GM21737 (cell line): ENCODE measurements around the gene HERC2.
A peak's percentile ranks its signal among the peaks of the same experiment; 100 is the strongest.

Source experiments
- ATAC-seq: cut with Tn5 transposase; IDR thresholded peaks from one replicate; pipeline ENCODE4 v1.9.1; 2021; ENCODE audit warnings: mild to moderate bottlenecking, moderate library complexity; ENCODE audit not compliant: unreplicated experiment

HERC2 gene

DNA sequence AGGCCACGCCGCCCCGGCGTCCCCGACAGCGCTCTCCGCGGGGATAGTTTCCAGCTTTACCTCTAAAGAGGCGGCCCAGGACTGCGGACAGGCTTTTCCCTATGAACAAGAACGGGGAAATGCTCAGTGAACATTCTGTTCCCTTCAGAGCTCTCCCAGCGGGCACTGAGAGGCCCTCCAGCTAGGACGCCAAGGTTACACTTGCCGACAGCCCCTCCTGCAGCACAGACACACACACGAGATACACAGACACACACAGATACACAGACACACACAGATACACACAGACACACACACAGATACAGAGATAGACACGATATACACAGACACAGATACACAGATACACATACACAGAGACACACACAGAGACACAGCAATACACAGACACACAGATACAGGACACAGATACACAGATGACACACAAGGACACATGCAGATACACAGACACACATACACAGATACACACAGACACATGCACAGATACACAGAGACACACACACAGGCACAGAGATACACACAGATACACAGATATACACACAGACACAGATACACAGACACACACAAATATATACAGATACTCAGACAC lies 222.3 kb downstream of the HERC2 start:
- ATAC-seq, result no peak

DNA sequence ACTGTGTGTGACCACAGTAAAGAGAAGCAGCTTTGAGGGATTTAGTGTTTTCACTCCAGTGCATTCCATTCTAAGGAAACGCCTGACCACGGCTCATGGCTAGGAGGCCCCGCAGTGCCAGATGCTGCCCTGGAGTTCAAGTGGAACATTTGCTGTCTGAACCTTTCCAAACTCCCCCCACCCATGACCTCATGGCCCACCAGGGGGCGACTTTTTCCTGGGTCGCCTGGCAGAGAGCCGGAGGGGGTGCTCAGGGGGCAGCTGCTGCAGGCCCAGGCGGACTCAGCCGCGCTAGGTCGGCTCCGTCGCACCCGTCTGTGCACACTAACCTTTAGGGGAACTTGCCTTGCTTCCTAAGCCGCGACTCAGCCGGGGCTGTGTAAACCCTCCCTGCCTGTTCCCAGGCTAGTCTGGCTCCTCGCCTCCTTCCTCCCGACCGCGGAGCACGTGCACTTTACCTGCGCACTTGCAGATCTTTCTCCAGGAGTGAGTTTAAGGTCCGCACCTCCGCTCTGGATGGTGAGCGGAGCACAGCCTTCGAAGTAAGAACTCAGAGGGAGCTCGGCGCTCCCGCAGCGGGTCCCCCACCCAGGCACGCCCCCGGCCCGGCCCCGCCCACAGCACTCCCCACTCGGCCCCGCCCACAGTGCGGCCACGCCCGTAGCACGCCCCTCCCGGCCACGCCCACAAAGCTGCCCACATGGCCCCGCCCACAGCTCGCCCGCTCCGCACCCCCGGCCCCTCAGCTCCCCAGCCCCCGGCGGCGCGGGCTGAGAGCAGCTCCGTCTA lies 223.0 kb downstream of the HERC2 start, which contains the start of gene OCA2:
Gene OCA2 (minus strand): TSS at position 550 of the 789 bp plus-strand sequence. CDS start 17,441 bp downstream, outside the sequence.
- no peak for ATAC-seq

DNA sequence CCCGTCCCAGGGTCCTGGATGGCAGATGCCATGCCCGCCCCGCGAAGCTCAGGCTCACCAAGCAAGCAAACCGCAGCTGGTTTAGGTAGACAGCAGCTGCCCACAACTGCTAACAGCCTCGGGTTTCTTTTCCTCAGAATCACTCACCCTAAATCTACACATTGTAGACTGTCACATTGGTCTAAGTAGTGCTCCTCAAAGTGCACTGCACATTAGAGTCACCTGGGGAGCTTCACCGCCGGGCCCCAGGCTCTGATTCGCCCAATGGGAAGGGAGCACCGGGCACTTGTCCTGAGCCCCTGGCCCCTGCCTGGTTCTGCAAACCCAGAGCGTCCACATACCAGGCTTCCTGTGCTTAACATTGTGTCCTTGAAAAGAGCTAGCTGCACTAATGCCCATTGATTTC lies 223.6 kb downstream of the HERC2 start:
- ATAC-seq, result no peak

DNA sequence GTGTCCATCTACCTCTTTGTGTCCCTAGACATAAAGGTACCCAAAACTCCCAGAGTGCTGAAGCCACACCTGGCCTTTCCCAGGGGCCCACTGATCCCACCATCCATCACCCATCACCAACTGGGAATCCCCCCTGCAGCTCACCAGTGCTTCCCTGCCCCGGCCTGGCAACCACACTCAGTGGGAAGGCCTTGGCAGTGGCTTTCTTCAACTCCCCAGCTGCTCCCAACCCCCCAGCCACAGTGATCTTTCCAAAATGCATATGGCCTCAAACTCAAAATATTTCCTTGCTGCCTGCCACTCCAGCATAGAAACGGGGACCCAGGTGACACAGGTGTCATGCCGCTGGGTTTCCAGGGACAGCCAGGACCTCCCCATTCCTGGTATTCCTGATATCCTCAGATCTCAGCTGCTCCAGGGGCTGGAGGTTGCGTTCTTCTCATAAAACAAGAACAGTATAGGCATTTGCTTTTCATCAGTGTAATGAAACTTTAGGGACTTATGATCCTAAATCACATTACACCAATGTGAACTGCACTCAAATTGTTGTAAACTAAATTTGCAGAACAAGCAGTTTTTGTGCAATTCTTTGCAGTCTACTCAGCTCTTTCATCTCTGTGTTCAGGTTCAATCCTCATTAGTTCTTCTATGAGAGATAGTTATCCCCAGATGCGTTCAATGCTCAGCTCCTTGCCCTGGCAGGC lies 224.2 kb downstream of the HERC2 start:
- ATAC-seq, result no peak

DNA sequence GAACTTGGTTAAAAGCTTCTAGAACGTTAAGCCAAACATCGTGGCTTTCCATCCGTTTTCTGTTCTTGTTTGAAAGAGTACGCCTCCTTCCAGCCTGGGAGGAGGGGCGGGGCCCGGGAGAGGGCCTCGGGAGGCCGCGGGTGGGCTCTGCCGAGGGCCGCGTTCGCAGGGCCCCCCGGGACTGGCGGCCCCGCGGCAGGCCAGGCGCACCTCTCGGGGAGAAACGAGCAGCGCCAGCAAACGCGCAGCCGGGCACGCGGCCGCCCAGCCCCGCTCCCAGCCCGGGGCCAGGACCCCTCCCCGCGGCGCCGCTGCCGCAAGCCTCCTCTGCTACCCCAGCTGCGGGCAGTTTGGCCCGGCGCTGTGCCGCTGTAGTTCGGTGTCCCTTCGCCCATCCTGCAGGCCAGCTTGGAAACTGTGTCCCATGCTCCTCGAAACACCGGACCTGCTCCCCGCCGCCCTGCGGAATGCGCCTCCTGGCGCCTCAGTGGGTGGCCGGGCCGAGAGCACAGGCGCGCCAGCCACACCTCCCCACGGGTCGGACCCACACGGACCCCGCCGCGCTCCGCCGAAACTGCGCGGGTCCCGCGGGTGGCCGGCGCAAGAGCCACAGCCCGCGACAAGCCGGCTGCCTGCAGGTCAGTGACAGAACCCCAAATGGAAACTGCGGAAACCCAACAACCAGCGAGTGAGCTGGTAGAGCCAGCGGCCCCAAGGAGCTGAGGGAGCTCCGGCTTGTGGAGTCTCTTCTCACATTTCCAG lies 225.1 kb downstream of the HERC2 start:
- no peak for ATAC-seq

DNA sequence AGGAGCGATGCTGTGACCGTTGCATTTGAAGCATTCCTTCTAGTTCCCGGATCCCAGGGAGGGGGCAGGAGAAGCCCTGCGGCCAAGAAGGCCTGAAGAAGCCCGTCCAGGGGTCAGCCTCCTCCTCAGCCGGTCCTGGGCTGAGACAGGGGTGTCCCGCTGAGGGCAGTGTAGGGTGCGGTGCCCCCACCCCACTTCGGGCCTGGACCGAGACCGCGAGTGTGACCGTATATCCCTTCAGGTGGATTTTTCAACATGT lies 225.6 kb downstream of the HERC2 start:
- no peak for ATAC-seq

DNA sequence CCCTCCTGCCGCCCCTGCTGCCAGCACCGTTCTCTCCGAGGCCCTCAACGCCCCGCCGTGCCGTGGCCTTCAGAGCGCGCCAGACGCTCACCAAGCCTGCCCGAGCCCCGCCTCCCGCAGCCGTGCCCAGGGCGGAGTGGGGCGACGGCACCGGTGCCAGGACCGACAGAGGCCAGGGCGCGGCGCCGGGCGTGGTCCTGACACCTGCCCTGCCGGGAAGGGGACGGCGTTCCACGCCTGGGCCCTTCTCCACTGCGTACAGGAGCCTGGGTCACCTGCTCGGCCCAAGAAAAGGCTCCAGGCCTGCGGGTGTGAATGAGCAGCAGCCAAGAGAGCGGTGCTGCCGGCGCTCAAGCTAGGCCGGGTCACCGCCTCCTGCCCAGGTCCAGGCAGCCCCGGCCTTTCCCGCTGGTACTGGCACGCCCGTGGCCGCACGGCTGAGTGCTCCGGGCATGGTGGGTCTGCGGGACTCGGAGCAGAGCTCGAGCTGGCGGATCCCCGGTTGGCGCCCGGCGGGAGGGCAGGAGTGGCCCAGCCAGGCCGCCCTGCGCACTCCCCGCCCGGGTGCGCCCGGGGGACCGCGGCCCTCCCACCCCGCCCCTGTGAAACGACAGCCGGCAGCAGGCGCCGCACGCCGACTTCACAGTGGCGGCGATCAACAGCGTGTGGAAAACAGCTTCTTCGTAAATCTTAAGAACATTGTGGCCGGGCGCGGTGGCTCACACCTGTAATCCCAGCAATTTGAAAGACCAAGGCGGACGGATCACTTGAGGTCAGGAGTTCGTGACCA lies 227.1 kb downstream of the HERC2 start:
- ATAC-seq, result no peak

DNA sequence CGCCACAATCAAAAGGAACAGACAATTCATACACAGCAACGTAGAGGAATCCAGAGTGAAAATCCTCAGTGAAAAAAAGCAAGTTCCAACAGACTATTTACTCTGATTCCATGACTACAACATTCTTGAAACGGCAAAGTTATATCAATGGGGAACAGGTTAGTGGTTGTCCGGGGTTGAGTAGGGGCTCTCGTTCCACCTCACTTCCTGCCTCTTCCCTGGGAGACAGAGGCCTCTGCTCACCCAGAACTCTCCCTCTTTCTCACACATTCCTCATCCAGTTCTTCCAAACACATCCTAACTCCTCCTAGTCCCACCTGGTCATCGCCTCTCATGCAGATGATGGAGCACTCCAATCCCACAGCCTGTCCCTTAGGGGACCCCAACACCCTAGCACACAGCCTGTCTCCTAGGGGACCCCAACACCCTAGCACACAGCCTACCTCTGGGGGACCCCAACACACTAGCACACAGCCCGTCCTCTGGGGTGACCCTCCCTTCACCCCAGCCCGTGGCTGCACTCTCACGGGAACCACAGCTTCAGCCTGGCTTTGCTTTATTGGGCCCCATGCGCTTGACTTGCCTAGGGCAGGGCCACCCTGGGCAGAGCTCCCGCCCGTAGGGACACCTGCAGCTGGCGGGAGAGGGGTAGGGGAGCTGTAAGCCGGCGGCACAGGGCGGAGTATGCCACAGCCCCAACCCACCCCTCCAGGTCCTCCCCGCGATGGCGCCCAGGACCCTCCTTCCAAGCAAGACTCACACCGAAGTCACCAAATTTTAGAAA lies 228.0 kb downstream of the HERC2 start:
- no peak for ATAC-seq

DNA sequence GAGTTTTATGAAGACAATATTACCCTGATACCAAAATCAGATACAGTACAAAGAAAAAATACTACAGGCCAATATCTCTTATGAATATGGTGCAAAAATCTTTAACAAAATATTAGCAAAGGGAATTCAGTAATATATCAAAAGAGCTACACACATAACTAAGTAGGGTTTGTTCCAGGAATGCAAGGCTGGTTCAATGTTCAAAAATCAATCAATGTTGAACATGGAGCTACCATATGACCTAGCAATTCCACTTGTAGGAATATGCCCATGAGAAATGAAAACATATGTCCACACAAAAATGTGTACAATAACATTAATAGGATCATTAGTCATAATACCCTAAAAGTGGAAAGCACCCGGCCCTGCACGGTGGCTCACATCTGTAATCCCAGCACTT lies 230.7 kb downstream of the HERC2 start:
- ATAC-seq, result no peak

DNA sequence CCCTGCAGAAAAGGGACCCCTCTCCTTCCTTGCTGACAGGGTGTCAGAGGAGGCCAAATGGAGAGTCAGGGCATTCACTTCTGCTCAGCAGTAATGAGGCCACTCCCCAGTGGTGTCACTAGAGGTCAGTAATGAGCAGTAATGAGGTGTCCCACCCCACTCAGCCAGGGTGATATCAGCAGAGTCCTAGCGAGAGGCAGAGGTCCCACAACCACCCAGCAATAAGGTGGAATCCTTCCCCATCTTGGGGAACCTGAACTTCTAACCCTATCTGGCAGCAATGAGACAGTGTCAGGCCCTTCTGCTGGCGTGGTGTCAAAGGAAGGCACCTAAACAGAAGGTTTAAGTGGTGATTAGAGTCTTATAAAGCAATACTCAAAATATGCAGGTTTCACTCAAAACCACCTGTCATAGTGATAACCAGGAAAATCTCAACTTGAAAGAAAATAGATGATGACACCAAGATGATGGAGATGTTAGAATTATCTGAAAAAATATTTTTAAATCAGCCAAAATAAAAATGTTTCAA lies 235.7 kb downstream of the HERC2 start:
- peak; percentile 91 for ATAC-seq

DNA sequence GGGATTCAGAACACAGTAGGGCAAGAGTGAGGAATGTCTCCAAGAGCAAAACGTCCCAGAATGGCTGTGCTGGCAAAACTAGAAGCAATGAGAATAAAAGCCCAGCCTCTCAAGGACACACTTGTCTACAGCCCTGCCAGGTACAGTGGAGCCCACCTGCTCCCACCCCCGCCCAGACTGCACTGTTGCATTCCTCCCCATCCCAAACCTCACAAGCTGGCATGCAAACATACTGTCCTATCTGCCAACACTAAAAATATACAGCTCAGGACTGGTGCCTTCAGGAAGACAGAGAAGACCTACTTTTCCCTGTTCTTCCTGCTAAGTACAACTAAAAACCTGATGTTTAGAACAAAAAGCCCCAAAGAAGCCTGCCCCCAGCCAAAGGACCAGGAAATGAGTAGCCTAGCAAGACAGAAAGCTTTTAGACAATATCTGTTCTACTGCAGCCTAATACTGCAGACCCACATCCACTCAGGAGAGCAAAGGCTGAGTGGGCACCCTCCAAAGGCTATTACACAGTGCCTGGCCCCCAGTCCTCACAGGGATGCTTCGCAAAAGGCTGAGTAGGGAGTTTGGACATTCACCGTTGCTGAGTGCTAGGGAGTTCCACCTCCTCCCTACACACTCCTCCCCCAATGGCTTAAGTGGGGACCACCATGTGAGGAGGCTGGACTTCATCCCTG lies 236.3 kb downstream of the HERC2 start:
- no peak for ATAC-seq

DNA sequence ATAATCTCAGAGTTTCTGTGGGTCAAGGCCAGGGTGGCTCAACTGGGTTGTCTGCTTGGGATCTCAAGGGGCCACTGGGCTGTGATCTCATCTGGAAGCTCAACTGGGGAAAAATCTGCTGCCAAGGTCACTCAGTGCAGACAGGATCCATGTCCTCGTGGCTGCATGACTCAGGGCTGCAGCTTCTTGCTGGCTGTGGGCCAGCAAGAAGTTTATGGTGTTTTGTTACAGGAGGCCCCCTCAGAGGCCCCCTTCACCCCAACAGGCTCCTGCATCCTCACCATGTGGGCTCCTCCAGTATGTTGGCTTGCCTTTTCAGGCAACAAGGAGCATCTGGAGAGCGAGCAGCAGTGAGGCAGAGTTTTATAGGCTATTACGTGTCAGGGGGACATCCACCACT lies 237.4 kb downstream of the HERC2 start:
- no peak for ATAC-seq

DNA sequence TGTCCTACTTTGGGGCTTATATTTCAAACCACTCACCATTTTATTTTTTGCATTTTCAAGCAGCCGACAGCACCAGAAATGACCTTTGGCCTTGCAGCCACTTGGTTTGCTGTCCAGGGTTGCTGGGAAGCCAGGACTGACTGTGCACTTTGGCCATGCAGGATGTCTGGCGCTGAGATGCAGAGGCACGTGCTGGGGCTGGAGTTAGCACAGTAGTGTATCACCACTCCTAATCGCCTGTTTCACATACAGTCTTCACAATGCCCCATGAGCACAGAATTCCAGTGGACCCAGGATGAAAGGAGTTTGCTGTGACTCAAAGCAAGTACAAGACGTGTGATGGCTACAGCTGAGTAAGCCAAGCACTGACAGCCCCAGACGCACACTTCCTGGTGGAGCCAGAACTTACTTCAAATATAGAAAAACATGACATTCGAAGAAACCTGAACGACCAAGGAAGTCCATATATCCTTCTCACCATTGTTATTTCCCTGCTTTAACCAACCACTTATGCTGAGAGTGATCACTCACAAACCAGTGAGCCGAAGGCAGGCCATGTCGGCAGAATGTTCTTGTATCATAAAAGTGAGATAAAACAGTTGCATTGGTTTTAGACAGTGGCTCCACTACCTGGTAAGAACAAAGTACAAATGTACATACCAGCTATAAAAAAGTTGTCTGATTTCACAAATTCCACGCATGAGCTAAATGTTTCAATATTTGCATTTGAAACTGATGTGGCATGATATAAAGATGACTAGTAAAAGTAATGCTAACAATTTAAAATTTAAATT lies 238.9 kb downstream of the HERC2 start:
- no peak for ATAC-seq

DNA sequence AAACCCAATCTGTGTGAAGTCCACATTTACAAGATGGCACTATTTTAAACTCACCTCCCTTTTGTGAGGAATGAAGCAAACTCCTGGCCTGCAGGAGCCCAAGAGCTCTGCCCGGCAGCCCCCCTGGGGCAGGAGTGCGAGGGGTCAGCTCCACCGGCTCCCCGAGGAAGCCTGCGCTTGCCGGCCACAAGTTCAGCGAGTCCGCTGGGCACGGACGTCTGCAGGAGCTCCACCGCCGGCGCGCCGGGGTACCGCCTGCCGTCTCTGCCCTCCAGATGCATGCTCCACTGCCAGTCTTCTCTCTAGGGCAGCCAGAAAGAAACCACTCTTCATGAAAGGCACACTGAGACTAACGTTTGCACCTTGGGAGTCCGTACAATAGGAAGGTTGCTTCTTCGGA lies 240.4 kb downstream of the HERC2 start:
- no peak for ATAC-seq

DNA sequence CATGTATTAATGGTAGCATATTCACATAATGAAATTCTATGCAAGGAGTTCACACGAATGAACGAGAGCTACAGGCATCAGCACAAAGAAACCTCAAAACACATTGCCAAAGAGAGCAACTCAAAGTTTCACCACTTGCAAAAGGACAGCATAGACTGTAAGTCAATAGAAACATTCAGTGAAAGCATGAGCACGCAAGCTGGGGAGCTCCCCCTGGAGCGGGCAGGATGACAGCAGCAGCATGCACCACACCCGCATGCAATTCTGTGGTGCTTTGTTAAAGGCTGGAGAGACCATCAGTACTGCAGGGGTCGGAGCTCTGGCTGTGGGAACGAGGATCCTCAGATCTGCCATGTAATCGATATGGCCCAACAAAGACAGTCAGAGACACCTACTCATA lies 241.6 kb downstream of the HERC2 start:
- no peak for ATAC-seq

DNA sequence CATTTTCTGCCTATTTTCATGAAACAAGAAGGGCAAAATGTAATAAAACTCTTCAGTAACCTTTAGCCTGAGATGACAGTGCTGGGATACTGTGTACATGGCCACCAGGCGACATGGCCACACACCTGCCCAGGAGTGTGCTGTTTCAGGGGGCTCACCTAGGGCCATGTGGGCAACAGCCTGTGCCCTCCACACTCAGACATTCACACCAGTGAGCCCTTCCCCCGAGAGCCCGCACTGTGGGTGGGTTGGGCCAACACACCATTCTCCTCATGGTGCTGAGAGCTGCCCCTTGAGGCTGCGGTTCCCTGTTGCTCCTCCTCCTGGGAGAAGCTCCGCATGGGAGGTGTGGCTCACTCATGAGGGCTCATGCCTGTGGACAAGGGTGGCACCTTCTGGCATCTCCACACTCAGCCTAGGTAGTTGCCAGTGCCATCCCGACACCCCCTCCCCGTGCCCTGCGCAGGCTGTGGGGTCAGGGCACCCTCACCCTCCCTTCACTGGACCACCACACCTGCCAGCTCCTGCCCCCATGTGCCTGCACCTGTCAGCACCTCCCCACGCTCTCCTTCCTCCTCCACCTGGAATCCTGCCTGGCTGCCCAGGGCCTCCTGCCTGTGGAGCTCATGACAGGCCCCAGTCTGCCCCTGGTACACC lies 242.5 kb downstream of the HERC2 start:
- no peak for ATAC-seq

DNA sequence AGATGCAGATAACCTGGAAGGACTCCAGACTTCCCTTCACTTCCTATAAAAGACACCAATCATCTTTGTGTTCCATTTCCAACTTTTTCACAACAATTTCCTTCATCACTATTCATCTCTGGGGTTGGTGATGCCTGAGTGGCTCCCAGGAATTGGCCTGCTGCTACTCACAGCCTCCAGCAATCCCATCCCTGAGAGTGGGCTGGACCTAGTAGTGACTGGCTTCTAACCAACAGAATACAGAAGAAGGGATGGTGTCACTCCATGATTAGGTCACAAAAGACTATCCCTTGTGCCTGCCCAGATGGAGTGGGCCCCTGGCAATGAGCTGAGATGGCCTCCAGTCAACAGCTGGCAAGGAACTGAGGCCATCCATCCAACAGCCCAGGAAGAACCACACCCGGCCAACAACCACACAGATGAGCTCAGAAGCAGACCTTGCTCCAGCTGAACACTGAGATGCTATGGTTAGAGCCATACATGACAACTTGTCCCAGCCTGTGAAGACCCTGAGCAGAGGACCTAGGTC lies 243.7 kb downstream of the HERC2 start:
- no peak for ATAC-seq

DNA sequence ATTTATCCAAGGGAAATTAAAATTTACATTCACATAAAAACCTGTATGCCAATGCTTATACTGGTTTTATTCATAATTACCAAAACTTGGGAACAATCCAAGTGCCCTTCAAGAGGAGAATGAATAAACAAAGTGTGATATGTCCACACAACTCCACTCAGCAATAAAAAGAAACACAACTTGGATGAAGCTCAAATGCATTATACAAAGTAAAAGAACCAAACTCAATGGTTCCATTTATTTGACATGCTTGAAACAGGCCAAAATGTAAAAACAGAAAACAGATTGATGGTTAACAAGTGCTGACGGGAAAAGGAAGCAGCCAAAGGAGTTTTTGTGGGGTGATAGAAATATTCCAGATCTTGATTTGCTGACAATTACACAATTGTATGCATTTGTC lies 246.4 kb downstream of the HERC2 start:
- ATAC-seq, result no peak
